A673 (cell line): ENCODE data around the gene WFDC5. TPM values are rescaled to one million over a fixed set of nuclear protein-coding genes. Genes with fewer than 3 reads are reported as not detected.
A peak's percentile ranks its signal among the peaks of the same experiment; 100 is the strongest.

Source experiments
- BruUV-seq: library from RNA; stranded (reverse); fragments of 400-500 nt; replicated peaks from 2 replicates; lab custom pipeline; 2021; lab: Mats Ljungman, UMichigan
- CTCF ChIA-PET: fragments of 300-600 bp; sonication (Branson Sonifier 250); formaldehyde crosslinking; loops from one replicate; lab custom pipeline; 2022; ENCODE audit warnings: antibody characterized with exemption; lab: Charles Lee
- POLR2A ChIA-PET: fragments of 300-600 bp; sonication (Branson Sonifier 250); formaldehyde crosslinking; loops from one replicate; lab custom pipeline; 2022; ENCODE audit warnings: antibody characterized with exemption; ENCODE audit not compliant: low non-redundant PET; lab: Charles Lee
- DNase-seq: peaks from one replicate; pipeline ENCODE4 v3.0.0-alpha.2; 2015; ENCODE audit warnings: low spot score
- H3K27ac ChIP-seq: fragments of 200-600 bp; sonication (generic); 2 replicates; pipeline ENCODE4 v1.5.1; 2016; ENCODE audit warnings: mixed run types, low read depth, mild to moderate bottlenecking, mixed read lengths, antibody characterized with exemption, low read length; ENCODE audit not compliant: poor library complexity, severe bottlenecking
- H3K27me3 ChIP-seq: fragments of 200-600 bp; sonication (generic); replicated peaks from 2 replicates; pipeline ENCODE4 v1.6.1; 2017; ENCODE audit warnings: mixed run types, low read depth, mild to moderate bottlenecking, mixed read lengths, antibody characterized with exemption, low read length; ENCODE audit not compliant: insufficient read depth, poor library complexity
- H3K36me3 ChIP-seq: fragments of 200-600 bp; sonication (generic); 2 replicates; pipeline ENCODE4 v1.6.1; 2016; ENCODE audit warnings: mixed run types, mild to moderate bottlenecking, mixed read lengths, antibody characterized with exemption, low read length; ENCODE audit not compliant: insufficient read depth, poor library complexity, severe bottlenecking
- H3K4me1 ChIP-seq: fragments of 200-600 bp; sonication (generic); 2 replicates; pipeline ENCODE4 v1.6.1; 2017; ENCODE audit warnings: mixed run types, mild to moderate bottlenecking, mixed read lengths, antibody characterized with exemption, low read length; ENCODE audit not compliant: insufficient read depth, poor library complexity, severe bottlenecking
- H3K4me3 ChIP-seq: fragments of 200-600 bp; sonication (generic); 2 replicates; pipeline ENCODE4 v1.5.1; 2016; ENCODE audit warnings: low read depth, mixed run types, mild to moderate bottlenecking, mixed read lengths, low read length; ENCODE audit not compliant: poor library complexity, severe bottlenecking
- H3K9me3 ChIP-seq: fragments of 200-600 bp; sonication (generic); 2 replicates; pipeline ENCODE4 v1.6.1; 2016; ENCODE audit warnings: mixed run types, low read depth, mild to moderate bottlenecking, mixed read lengths, antibody characterized with exemption, low read length; ENCODE audit not compliant: poor library complexity, severe bottlenecking
- CTCF ChIP-seq: fragments of 300-800, 200-600 bp; sonication (generic); conservative IDR thresholded peaks from 2 replicates; pipeline ENCODE4 v1.5.1; 2017; ENCODE audit warnings: low read depth, mild to moderate bottlenecking, antibody characterized with exemption, low read length, moderate library complexity, mixed read lengths
- EZH2 ChIP-seq: fragments of 200-600 bp; sonication (generic); IDR thresholded peaks from 2 replicates; pipeline ENCODE4 v1.6.1; 2017; ENCODE audit warnings: borderline replicate concordance, low read depth, mild to moderate bottlenecking, mixed read lengths, antibody characterized with exemption, low read length; ENCODE audit not compliant: poor library complexity, severe bottlenecking
- intact Hi-C: fragments of 100-400 bp; cut with micrococcal nuclease; formaldehyde crosslinking; loops from one replicate; pipeline ENCODE4 v1.10.0; 2022; ENCODE audit not compliant: unreplicated experiment
- total RNA-seq: library from RNA; stranded (reverse); gene quantifications from 2 replicates; pipeline ENCODE4 v1.2.3, GENCODE V29; 2021

Gene WFDC5
- total RNA-seq, 1 experiment from 2014 or later = not detected

- no peaks in the 10 kb centered on the region for H3K36me3 ChIP-seq
- H3K27ac ChIP-seq = no peak overlapping the region
- no peak overlapping the region for H3K4me3 ChIP-seq
- POLR2A ChIA-PET = no interaction called here
- no peaks in the 10 kb centered on the region for H3K9me3 ChIP-seq
- no peaks in the 10 kb centered on the region for H3K27me3 ChIP-seq
- DNase-seq = peak; percentile 13
- CTCF ChIA-PET = no interaction called here
- TF ChIP-seq CTCF = 0 out of 2 replicates have a peak, but pooled peaks have one; percentile 9
- TF ChIP-seq EZH2 = no peak
- intact Hi-C loops = no loop called here
- no peaks in the 10 kb centered on the region for H3K4me1 ChIP-seq
- BruUV-seq = no TSS peak
Measured at GRCh38 chr20:45098103-45098773, 16.7 kb downstream of the WFDC5 start.

- intact Hi-C loops = no loop called here
- Histone ChIP-seq H3K9me3 (no peaks in the 10 kb centered on the region), H3K27ac (no peak overlapping the region), H3K4me1 (no peaks in the 10 kb centered on the region), H3K27me3 (no peaks in the 10 kb centered on the region), H3K36me3 (no peaks in the 10 kb centered on the region), H3K4me3 (no peak overlapping the region)
- ChIA-PET POLR2A (no interaction called here), CTCF (interaction anchor here (2.1 kb wide), 2 partner anchors 7 to 193 kb away, joined by 10 to 11 read pairs; no protein-coding TSS in a partner anchor)
- no peak for DNase-seq
- no TSS peak for BruUV-seq
- TF ChIP-seq CTCF (no peak), EZH2 (no peak)
Measured at GRCh38 chr20:45097485-45098102, 17.4 kb downstream of the WFDC5 start.

- no peaks in the 10 kb centered on the region for H3K27me3 ChIP-seq
Measured at GRCh38 chr20:45096781-45097180, 18.2 kb downstream of the WFDC5 start.

More at GRCh38 chr20:45096781-45097180, 18.2 kb downstream of the WFDC5 start:
- Histone ChIP-seq H3K4me3 (no peak overlapping the region), H3K9me3 (no peaks in the 10 kb centered on the region), H3K4me1 (no peaks in the 10 kb centered on the region), H3K27ac (no peak overlapping the region), H3K36me3 (no peaks in the 10 kb centered on the region)
- no TSS peak for BruUV-seq
- intact Hi-C loops = no loop called here
- CTCF ChIA-PET = interaction anchor here (1.3 to 2.2 kb wide), 4 partner anchors 8 to 194 kb away, joined by 10 to 22 read pairs (median 11); no protein-coding TSS in a partner anchor
- POLR2A ChIA-PET = interaction anchor here (0.5 kb wide), 1 partner anchor 85 kb away, joined by 7 read pairs; no protein-coding TSS in a partner anchor
- TF ChIP-seq CTCF = no peak
- TF ChIP-seq EZH2 = no peak
- DNase-seq = no peak
